GM19395 (cell line): ENCODE data around the gene DDX51.
A peak's percentile ranks its signal among the peaks of the same experiment; 100 is the strongest.

ENCODE experiments used
- ATAC-seq: cut with Tn5 transposase; IDR thresholded peaks from one replicate; pipeline ENCODE4 v1.9.1; 2021; ENCODE audit warnings: mild to moderate bottlenecking, moderate library complexity; ENCODE audit not compliant: unreplicated experiment

Gene DDX51

GRCh38 chr12:132144115-132144809 is at the start of gene DDX51, which contains the start of gene NOC4L:
DDX51 (minus strand) TSS chr12:132144319; CDS start chr12:132144296, 23 bp downstream.
NOC4L (plus strand) TSS chr12:132144457; CDS start chr12:132144489, 32 bp downstream.
- peak; percentile 84 for ATAC-seq

GRCh38 chr12:132191715-132192553 is 47.8 kb upstream of the DDX51 start:
- ATAC-seq = no peak

- ATAC-seq = no peak
Measured at GRCh38 chr12:132190834-132191500, 46.8 kb upstream of the DDX51 start.

GRCh38 chr12:132190012-132190755 is 46.1 kb upstream of the DDX51 start:
- peak; percentile 36 for ATAC-seq

GRCh38 chr12:132189378-132190011 is 45.4 kb upstream of the DDX51 start:
- ATAC-seq = peak; percentile 77

GRCh38 chr12:132188916-132189325 is 44.8 kb upstream of the DDX51 start:
- ATAC-seq = no peak

GRCh38 chr12:132188451-132188901 is 44.4 kb upstream of the DDX51 start:
- ATAC-seq = no peak

GRCh38 chr12:132187646-132188450 is 43.7 kb upstream of the DDX51 start:
- ATAC-seq = no peak

GRCh38 chr12:132186857-132187620 is 42.9 kb upstream of the DDX51 start:
- no peak for ATAC-seq

GRCh38 chr12:132186208-132186856 is 42.2 kb upstream of the DDX51 start:
- no peak for ATAC-seq

GRCh38 chr12:132185705-132186104 is 41.6 kb upstream of the DDX51 start:
- no peak for ATAC-seq

GRCh38 chr12:132182711-132183365 is 38.7 kb upstream of the DDX51 start:
- ATAC-seq = no peak

GRCh38 chr12:132182206-132182710 is 38.1 kb upstream of the DDX51 start:
- no peak for ATAC-seq

GRCh38 chr12:132181570-132182200 is 37.6 kb upstream of the DDX51 start:
- no peak for ATAC-seq

- ATAC-seq = no peak
Measured at GRCh38 chr12:132180648-132181546, 36.8 kb upstream of the DDX51 start.
